SK-N-SH treated with all-trans-retinoic acid at 6 μM for 48 hours (cell line): Measurements from ENCODE around the gene WDR38.
"Not testable (repeated sequence)": the region's sequence is repeated elsewhere in the genome, so short reads cannot be mapped to it uniquely, and the experiment has no call there.

Experiments used
- ATAC-seq: fragments of 200-7000 bp; cut with Tn5 transposase; 3 replicates; pipeline ENCODE4 v1.9.1; 2020; ENCODE audit warnings: mild to moderate bottlenecking, moderate library complexity
- ARNTL ChIP-seq: fragments of 450-650 bp; formaldehyde crosslinking; IDR thresholded peaks from 2 replicates; pipeline ENCODE4 v1.5.0; 2020; ENCODE audit warnings: low read depth, mild to moderate bottlenecking, moderate library complexity, borderline replicate concordance
- BACH2 ChIP-seq: fragments of 250-450 bp; sonication (Bioruptor Pico); IDR thresholded peaks from 2 replicates; pipeline ENCODE4 v1.9.0; 2021; ENCODE audit warnings: mild to moderate bottlenecking, borderline replicate concordance
- CREB5 ChIP-seq: fragments of 250-450 bp; sonication (Bioruptor Pico); IDR thresholded peaks from 2 replicates; pipeline ENCODE4 v1.5.1; 2020; ENCODE audit warnings: low read depth, mild to moderate bottlenecking, moderate library complexity
- CSDC2 ChIP-seq: fragments of 250-450 bp; sonication (Bioruptor Pico); IDR thresholded peaks from 2 replicates; pipeline ENCODE4 v1.5.0; 2020; ENCODE audit warnings: mild to moderate bottlenecking, moderate library complexity
- CSRNP3 ChIP-seq: fragments of 250-450 bp; sonication (Bioruptor Pico); IDR thresholded peaks from 2 replicates; pipeline ENCODE4 v1.5.1; 2021; ENCODE audit warnings: mild to moderate bottlenecking, moderate library complexity
- ESRRG ChIP-seq: fragments of 250-450 bp; sonication (Bioruptor Pico); IDR thresholded peaks from 2 replicates; pipeline ENCODE4 v1.6.1; 2021; ENCODE audit warnings: mild to moderate bottlenecking
- ISL1 ChIP-seq: fragments of 250-450 bp; sonication (Bioruptor Pico); IDR thresholded peaks from 2 replicates; pipeline ENCODE4 v2.1.2; 2022; ENCODE audit warnings: mild to moderate bottlenecking, moderate library complexity
- OSR1 ChIP-seq: fragments of 250-450 bp; sonication (Bioruptor Pico); IDR thresholded peaks from 2 replicates; pipeline ENCODE4 v1.8.0; 2022; ENCODE audit warnings: moderate library complexity, mild to moderate bottlenecking, inconsistent platforms
- PATZ1 ChIP-seq: fragments of 250-450 bp; sonication (Bioruptor Pico); IDR thresholded peaks from 2 replicates; pipeline ENCODE4 v1.8.0; 2020; ENCODE audit warnings: mild to moderate bottlenecking, moderate library complexity, borderline replicate concordance
- PPARA ChIP-seq: fragments of 250-450 bp; sonication (Bioruptor Pico); IDR thresholded peaks from 2 replicates; pipeline ENCODE4 v1.5.0; 2020; ENCODE audit warnings: mild to moderate bottlenecking, borderline replicate concordance
- RARB ChIP-seq: fragments of 250-450 bp; sonication (Bioruptor Pico); IDR thresholded peaks from 2 replicates; pipeline ENCODE4 v1.8.0; 2021; ENCODE audit warnings: mild to moderate bottlenecking, moderate library complexity
- SNAI2 ChIP-seq: fragments of 250-450 bp; sonication (Bioruptor Pico); IDR thresholded peaks from 2 replicates; pipeline ENCODE4 v1.5.0; 2020; ENCODE audit warnings: mild to moderate bottlenecking, moderate library complexity
- TCF4 ChIP-seq: fragments of 250-450 bp; sonication (Bioruptor Pico); IDR thresholded peaks from 2 replicates; pipeline ENCODE4 v1.8.0; 2021; ENCODE audit warnings: mild to moderate bottlenecking, moderate library complexity, borderline replicate concordance
- TOX ChIP-seq: fragments of 250-450 bp; sonication (Bioruptor Pico); IDR thresholded peaks from 2 replicates; pipeline ENCODE4 v1.8.0; 2021; ENCODE audit warnings: mild to moderate bottlenecking, moderate library complexity, borderline replicate concordance
- ZC3H10 ChIP-seq: fragments of 250-450 bp; sonication (Bioruptor Pico); IDR thresholded peaks from 2 replicates; pipeline ENCODE4 v1.5.1; 2021; ENCODE audit warnings: mild to moderate bottlenecking, moderate library complexity
- ZFP3 ChIP-seq: fragments of 250-450 bp; sonication (Bioruptor Pico); IDR thresholded peaks from 2 replicates; pipeline ENCODE4 v1.5.0; 2020; ENCODE audit warnings: mild to moderate bottlenecking, moderate library complexity
- ZFP30 ChIP-seq: fragments of 450-650 bp; formaldehyde crosslinking; IDR thresholded peaks from 2 replicates; pipeline ENCODE4 v1.5.0; 2022; ENCODE audit warnings: mild to moderate bottlenecking, moderate library complexity
- ZNF565 ChIP-seq: fragments of 450-650 bp; formaldehyde crosslinking; conservative IDR thresholded peaks from 2 replicates; pipeline ENCODE4 v1.5.0; 2020; ENCODE audit warnings: low read depth, mild to moderate bottlenecking, moderate library complexity
- ZNF70 ChIP-seq: fragments of 450-650 bp; formaldehyde crosslinking; IDR thresholded peaks from 2 replicates; pipeline ENCODE4 v1.5.0; 2020; ENCODE audit warnings: mild to moderate bottlenecking, moderate library complexity
- ZNF8 ChIP-seq: fragments of 450-650 bp; formaldehyde crosslinking; IDR thresholded peaks from 2 replicates; pipeline ENCODE4 v1.5.0; 2020; ENCODE audit warnings: mild to moderate bottlenecking, moderate library complexity

WDR38 gene

GRCh38 chr9:124834591-124834990 is 18.7 kb upstream of the WDR38 start:
- peak; percentile 21 for ATAC-seq
- TF ChIP-seq CSRNP3 (CRISPR knock-in tag) (no peak), CSDC2 (CRISPR knock-in tag) (no peak), ZNF70 (CRISPR knock-in tag) (no peak), TOX (no peak), ZNF565 (CRISPR knock-in tag) (no peak), TCF4 (CRISPR knock-in tag) (no peak), OSR1 (no peak), ISL1 (no peak), SNAI2 (CRISPR knock-in tag) (no peak), CREB5 (no peak), RARB (CRISPR knock-in tag) (no peak), PATZ1 (CRISPR knock-in tag) (no peak), ZNF8 (CRISPR knock-in tag) (no peak), ESRRG (no peak), ZFP30 (CRISPR knock-in tag) (no peak), ZC3H10 (no peak)

DNA sequence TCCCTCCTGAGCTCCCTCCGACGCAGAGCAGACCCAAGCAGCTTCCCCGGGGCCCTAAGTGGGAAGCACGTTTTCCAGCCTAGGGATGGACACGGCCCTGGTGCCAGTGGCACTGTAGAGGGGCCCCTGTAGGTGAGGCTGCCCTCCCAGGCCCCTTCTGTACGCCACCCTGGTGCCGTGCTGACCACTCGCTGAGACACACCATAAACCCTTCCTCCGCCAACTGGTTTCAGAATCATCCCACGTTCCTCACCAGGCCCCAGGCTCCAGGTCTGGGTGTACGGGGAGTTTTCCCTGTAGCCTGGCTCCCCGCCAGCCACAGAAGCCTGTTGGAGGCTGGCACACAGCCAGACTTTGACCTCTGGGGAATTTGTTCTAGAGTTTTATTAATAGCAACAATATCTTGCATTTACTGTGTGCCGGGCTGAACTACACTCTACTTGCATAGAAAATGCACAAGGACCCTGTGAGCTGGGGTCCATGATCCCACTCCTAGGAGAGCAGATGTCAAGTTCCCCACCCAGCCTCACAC is 18.2 kb upstream of the WDR38 start:
- peak; percentile 65 for ATAC-seq
- TF ChIP-seq PPARA (CRISPR knock-in tag): no peak
- no peak for TF ChIP-seq RARB (CRISPR knock-in tag)
- TF ChIP-seq BACH2 (CRISPR knock-in tag): no peak

DNA sequence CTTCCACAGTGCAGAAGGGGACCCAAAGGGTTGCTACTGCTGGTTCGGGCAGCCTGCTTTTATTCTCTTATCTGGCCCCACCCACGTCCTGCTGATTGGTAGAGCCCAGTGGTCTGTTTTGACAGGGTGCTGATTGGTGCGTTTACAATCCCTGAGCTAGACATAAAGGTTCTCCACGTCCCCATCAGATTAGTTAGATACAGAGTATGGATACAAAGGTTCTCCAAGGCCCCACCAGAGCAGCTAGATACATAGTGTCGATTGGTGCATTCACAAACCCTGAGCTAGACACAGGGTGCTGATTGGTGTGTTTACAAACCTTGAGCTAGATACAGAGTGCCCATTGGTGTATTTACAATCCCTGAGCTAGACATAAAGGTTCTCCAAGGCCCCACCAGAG is 15.1 kb upstream of the WDR38 start:
- not testable (repeated sequence) for ATAC-seq

GRCh38 chr9:124838567-124839275 is 14.5 kb upstream of the WDR38 start:
- ATAC-seq: not testable (repeated sequence)

GRCh38 chr9:124839612-124840299 is 13.5 kb upstream of the WDR38 start:
- TF ChIP-seq CREB5 (no peak), PPARA (CRISPR knock-in tag) (no peak), TOX (no peak), ESRRG (no peak), PATZ1 (CRISPR knock-in tag) (no peak), ARNTL (CRISPR knock-in tag) (no peak), ZC3H10 (no peak), BACH2 (CRISPR knock-in tag) (no peak), ISL1 (no peak), ZFP3 (no peak)
- TF ChIP-seq, all 23 proteins: peak for 0

More at GRCh38 chr9:124839612-124840299, 13.5 kb upstream of the WDR38 start:
- peak; percentile 67 for ATAC-seq
